HEK293 (cell line): ENCODE measurements around the gene PSMG2.

Experiments used
- CTCF ChIP-seq: fragments of 450-650 bp; formaldehyde crosslinking; IDR thresholded peaks from 2 replicates; pipeline ENCODE4 v1.5.1; 2016; ENCODE audit warnings: missing biosample characterization, missing genetic modification characterization
- FEZF1 ChIP-seq: fragments of 450-650 bp; formaldehyde crosslinking; IDR thresholded peaks from 2 replicates; pipeline ENCODE4 v1.5.1; 2016; ENCODE audit warnings: missing biosample characterization, missing genetic modification characterization
- SCRT2 ChIP-seq: fragments of 450-650 bp; formaldehyde crosslinking; IDR thresholded peaks from 2 replicates; pipeline ENCODE4 v1.5.1; 2016; ENCODE audit warnings: missing biosample characterization, missing genetic modification characterization
- ZBTB44 ChIP-seq: fragments of 450-650 bp; IDR thresholded peaks from 2 replicates; pipeline ENCODE4 v1.5.1; 2018; ENCODE audit warnings: missing biosample characterization, mild to moderate bottlenecking, missing genetic modification characterization
- ZNF140 ChIP-seq: fragments of 450-650 bp; formaldehyde crosslinking; IDR thresholded peaks from 2 replicates; pipeline ENCODE4 v1.5.1; 2016; ENCODE audit warnings: missing biosample characterization, missing genetic modification characterization
- ZNF155 ChIP-seq: fragments of 450-650 bp; formaldehyde crosslinking; IDR thresholded peaks from 2 replicates; pipeline ENCODE4 v1.5.1; 2016; ENCODE audit warnings: missing biosample characterization, missing genetic modification characterization
- ZNF239 ChIP-seq: fragments of 450-650 bp; formaldehyde crosslinking; IDR thresholded peaks from 2 replicates; pipeline ENCODE4 v1.5.1; 2016; ENCODE audit warnings: missing biosample characterization, missing genetic modification characterization
- ZNF529 ChIP-seq: fragments of 450-650 bp; formaldehyde crosslinking; IDR thresholded peaks from 2 replicates; pipeline ENCODE4 v1.5.1; 2017; ENCODE audit warnings: missing genetic modification characterization, missing biosample characterization; ENCODE audit not compliant: insufficient replicate concordance
- ZNF561 ChIP-seq: fragments of 450-650 bp; IDR thresholded peaks from 2 replicates; pipeline ENCODE4 v1.5.1; 2018; ENCODE audit warnings: missing biosample characterization, missing genetic modification characterization, borderline replicate concordance
- ZNF639 ChIP-seq: fragments of 450-650 bp; formaldehyde crosslinking; IDR thresholded peaks from 2 replicates; pipeline ENCODE4 v1.5.1; 2016; ENCODE audit warnings: missing biosample characterization, missing genetic modification characterization

GRCh38 chr18:12772111-12772510, 69.3 kb downstream of the PSMG2 start:
- no peak for TF ChIP-seq ZNF155 (tag by site-specific recombination)
- TF ChIP-seq CTCF (tag by site-specific recombination) = no peak
- no peak for TF ChIP-seq ZNF639 (tag by site-specific recombination)
- no peak for TF ChIP-seq ZNF529 (tag by site-specific recombination)
- no peak for TF ChIP-seq FEZF1 (tag by site-specific recombination)
- TF ChIP-seq SCRT2 (tag by site-specific recombination) = no peak
- no peak for TF ChIP-seq ZBTB44 (tag by site-specific recombination)
- no peak for TF ChIP-seq ZNF561 (tag by site-specific recombination)
- no peak for TF ChIP-seq ZNF239 (tag by site-specific recombination)
- no peak for TF ChIP-seq ZNF140
